HG02885 (cell line): ENCODE measurements around the gene MRPS5.

Experiments used
- ATAC-seq: cut with Tn5 transposase; IDR thresholded peaks from one replicate; pipeline ENCODE4 v1.9.1; 2021; ENCODE audit warnings: mild to moderate bottlenecking; ENCODE audit not compliant: unreplicated experiment, poor library complexity

MRPS5 gene

GRCh38 chr2:95121407-95122196 is at the start of gene MRPS5:
Gene MRPS5 (minus strand): TSS chr2:95121808. CDS start chr2:95121791, 17 bp downstream.
- ATAC-seq, result peak; percentile 94

GRCh38 chr2:95166065-95166763 is 44.6 kb upstream of the MRPS5 start:
- ATAC-seq, result peak; percentile 12

- ATAC-seq, result peak; percentile 96
These were observed 43.9 kb upstream of the MRPS5 start, which contains the start of gene ZNF2 for GRCh38 chr2:95165371-95166064. Gene ZNF2 (plus strand): TSS chr2:95165809. CDS start chr2:95176227, 10,418 bp downstream.

- ATAC-seq, result peak; percentile 7
These were observed 43.4 kb upstream of the MRPS5 start for GRCh38 chr2:95165030-95165370.

- peak; percentile 91 for ATAC-seq
These were observed 38.3 kb upstream of the MRPS5 start, which contains the start of gene ZNF514 for GRCh38 chr2:95159690-95160449. Gene ZNF514 (minus strand): TSS chr2:95159848. CDS start chr2:95153253, 6,595 bp downstream.

GRCh38 chr2:95158891-95159619 is 37.4 kb upstream of the MRPS5 start:
- ATAC-seq, result peak; percentile 64

- no peak for ATAC-seq
These were observed 36.8 kb upstream of the MRPS5 start for GRCh38 chr2:95158441-95158840.

GRCh38 chr2:95149397-95149984 is 27.9 kb upstream of the MRPS5 start:
- no peak for ATAC-seq

- ATAC-seq, result no peak
These were observed 22.2 kb upstream of the MRPS5 start for GRCh38 chr2:95143838-95144237.

- ATAC-seq, result no peak
These were observed 17.1 kb upstream of the MRPS5 start for GRCh38 chr2:95138702-95139101.

- ATAC-seq, result peak; percentile 18
These were observed 566 bp upstream of the MRPS5 start for GRCh38 chr2:95122197-95122551.

GRCh38 chr2:95121093-95121406 is 558 bp downstream of the MRPS5 start:
- no peak for ATAC-seq

- peak; percentile 96 for ATAC-seq
These were observed 6.2 kb downstream of the MRPS5 start for GRCh38 chr2:95115418-95115817.

GRCh38 chr2:95113464-95113863 is 8.1 kb downstream of the MRPS5 start:
- ATAC-seq, result no peak

GRCh38 chr2:95110395-95110794 is 11.2 kb downstream of the MRPS5 start:
- no peak for ATAC-seq

GRCh38 chr2:95109260-95109659 is 12.3 kb downstream of the MRPS5 start:
- no peak for ATAC-seq

GRCh38 chr2:95106081-95106480 is 15.5 kb downstream of the MRPS5 start:
- no peak for ATAC-seq

GRCh38 chr2:95104606-95105005 is 17.0 kb downstream of the MRPS5 start:
- no peak for ATAC-seq

GRCh38 chr2:95099910-95100309 is 21.7 kb downstream of the MRPS5 start:
- ATAC-seq, result no peak
